Breast epithelium (tissue), 4 donors: ENCODE measurements around the gene HOXC5. TPM values are rescaled to one million over a fixed set of nuclear protein-coding genes. Genes with fewer than 3 reads are reported as not detected.

Experiments used
- DNase-seq, 2 donors: peaks; one replicate each; pipeline ENCODE4 v3.0.0-alpha.2; 2019; ENCODE audit warnings: low spot score in 2 of 2
- H3K27ac ChIP-seq, 2 donors: fragments of 200-600 bp; sonication (generic) in 1 of 2; one replicate each; pipeline ENCODE4 v1.5.1; 2016 to 2019; ENCODE audit warnings: mild to moderate bottlenecking in 1 of 2
- H3K27me3 ChIP-seq, 2 donors: fragments of 200-600 bp; sonication (generic) in 1 of 2; one replicate each; pipeline versions ENCODE4 v1.5.1 to v1.6.0; 2017 to 2019; ENCODE audit warnings: control low read depth in 1 of 2, mild to moderate bottlenecking in 1 of 2
- H3K36me3 ChIP-seq: fragments of 200-600 bp; one replicate; pipeline ENCODE4 v1.5.1; 2019
- H3K4me1 ChIP-seq, 2 donors: fragments of 200-600 bp; sonication (generic); one replicate each; pipeline ENCODE4 v1.5.1; 2016 to 2019; ENCODE audit warnings: control low read depth in 1 of 2
- H3K4me3 ChIP-seq, 3 donors: fragments of 200-600 bp; sonication (generic); 1 replicate in 2 of 3; 2 replicates in 1 of 3; pipeline ENCODE4 v1.5.1; 2016 to 2019; ENCODE audit warnings: mild to moderate bottlenecking in 3 of 3, moderate library complexity in 2 of 3
- H3K9me3 ChIP-seq, 2 donors: fragments of 200-600 bp; sonication (generic) in 1 of 2; one replicate each; pipeline ENCODE4 v1.5.1; 2016 to 2019; ENCODE audit warnings: control low read depth in 1 of 2
- CTCF ChIP-seq, 3 donors: fragments of 450-650 bp; IDR thresholded peaks; one replicate each; pipeline ENCODE4 v1.5.1; 2016 to 2017; ENCODE audit warnings: antibody characterized with exemption in 3 of 3, mild to moderate bottlenecking in 3 of 3, moderate library complexity in 3 of 3
- POLR2A ChIP-seq: fragments of 450-650 bp; IDR thresholded peaks from one replicate; pipeline ENCODE4 v1.6.1; 2016; ENCODE audit warnings: antibody characterized with exemption, mild to moderate bottlenecking, moderate library complexity
- POLR2AphosphoS5 ChIP-seq, 3 donors: sonication (generic); formaldehyde crosslinking; IDR thresholded peaks; one replicate each; pipeline ENCODE4 v1.6.1; 2017; ENCODE audit warnings: antibody characterized with exemption in 3 of 3
- intact Hi-C: fragments of 100-400 bp; cut with DNase I; formaldehyde crosslinking; loops from one replicate; pipeline ENCODE4 v1.15.1; 2023; ENCODE audit warnings: low total_unique reads
- total RNA-seq, 3 donors: library from RNA; depleted of rRNA; stranded (reverse); fragments of >200 nt; gene quantifications; one replicate each; pipeline ENCODE4 v1.1.0, GENCODE V29; 2016

HOXC5 gene
- total RNA-seq, 3 donors from 2014 or later, result 0.73 to 0.98 (median 0.96) TPM

GRCh38 chr12:54053751-54054741, 21.2 kb downstream of the HOXC5 start, which contains the start of gene HOXC4:
Gene HOXC4 (plus strand): TSS chr12:54053835. CDS start chr12:54053923, 88 bp downstream.
- H3K4me1 ChIP-seq, result peaks cover 0 to 8% of the 10 kb centered on the region in 2 donors
- H3K27me3 ChIP-seq, result no peaks in the 10 kb centered on the region
- TF ChIP-seq POLR2A (no peak), CTCF (IDR thresholded peaks at IDR 0.05) (no peak), POLR2AphosphoS5 (IDR thresholded peaks at IDR 0.05) (no peak)
- intact Hi-C loops, result no loop called here
- no peaks in the 10 kb centered on the region for H3K36me3 ChIP-seq
- H3K9me3 ChIP-seq, result no peaks in the 10 kb centered on the region
- peak within 1 kb of the TSS; percentile 80 to 84 for H3K27ac ChIP-seq
- peak within 1 kb of the TSS; percentile 17 to 72 (median 66) for H3K4me3 ChIP-seq
- DNase-seq, result no peak

- peaks cover 0 to 8% of the 10 kb centered on the region in 2 donors for H3K4me1 ChIP-seq
- TF ChIP-seq CTCF (IDR thresholded peaks at IDR 0.05) (no peak), POLR2AphosphoS5 (IDR thresholded peaks at IDR 0.05) (no peak), POLR2A (no peak)
- H3K36me3 ChIP-seq, result no peaks in the 10 kb centered on the region
- no peak for DNase-seq
- no peaks in the 10 kb centered on the region for H3K27me3 ChIP-seq
- H3K9me3 ChIP-seq, result no peaks in the 10 kb centered on the region
- intact Hi-C loops, result no loop called here
- H3K4me3 ChIP-seq, result peak overlapping the region in 2 of 3 donors; percentile 66 to 72
- H3K27ac ChIP-seq, result peak overlapping the region in 1 of 2 donors; percentile 17
These were observed 21.9 kb downstream of the HOXC5 start for GRCh38 chr12:54054742-54055194.

GRCh38 chr12:54055552-54055951, 22.7 kb downstream of the HOXC5 start:
- H3K36me3 ChIP-seq, result no peaks in the 10 kb centered on the region
- no peak for DNase-seq
- peak overlapping the region in 1 of 3 donors; percentile 66 for H3K4me3 ChIP-seq
- H3K9me3 ChIP-seq, result no peaks in the 10 kb centered on the region
- no peaks in the 10 kb centered on the region for H3K27me3 ChIP-seq
- intact Hi-C loops, result no loop called here
- no peak for TF ChIP-seq CTCF (IDR thresholded peaks at IDR 0.05)
- TF ChIP-seq POLR2AphosphoS5 (IDR thresholded peaks at IDR 0.05), result no peak
- TF ChIP-seq POLR2A, result no peak
- H3K27ac ChIP-seq, result no peak overlapping the region
- H3K4me1 ChIP-seq, result peaks cover 0 to 8% of the 10 kb centered on the region in 2 donors

GRCh38 chr12:54056110-54056509, 23.3 kb downstream of the HOXC5 start:
- Histone ChIP-seq H3K4me1 (peaks cover 0 to 8% of the 10 kb centered on the region in 2 donors), H3K4me3 (no peak overlapping the region)
- no peak for TF ChIP-seq POLR2A
- TF ChIP-seq CTCF (IDR thresholded peaks at IDR 0.05), result no peak
- no peak for TF ChIP-seq POLR2AphosphoS5 (IDR thresholded peaks at IDR 0.05)

More at GRCh38 chr12:54056110-54056509, 23.3 kb downstream of the HOXC5 start:
- H3K27ac ChIP-seq, result peak overlapping the region in 1 of 2 donors; percentile 30
- DNase-seq, result no peak
- H3K9me3 ChIP-seq, result no peaks in the 10 kb centered on the region
- no peaks in the 10 kb centered on the region for H3K36me3 ChIP-seq
- H3K27me3 ChIP-seq, result no peaks in the 10 kb centered on the region
- intact Hi-C loops, result no loop called here
